Measurements from ENCODE around the gene C9orf153.

C9orf153 gene

GRCh38 chr9:86248746-86249145, 10.7 kb downstream of the C9orf153 start:
- no peak for TF ChIP-seq CTCF (IDR thresholded peaks at IDR 0.05)
- no peak for TF ChIP-seq ZFX (IDR thresholded peaks at IDR 0.05; ENCODE audit: borderline replicate concordance)
- H3K27ac ChIP-seq, result no peak overlapping the region

GRCh38 chr9:86246752-86247161, 12.7 kb downstream of the C9orf153 start:
- TF ChIP-seq ZFX (IDR thresholded peaks at IDR 0.05; ENCODE audit: borderline replicate concordance) (no peak), CTCF (IDR thresholded peaks at IDR 0.05) (no peak)

GRCh38 chr9:86242071-86242470, 17.4 kb downstream of the C9orf153 start:
- no peak overlapping the region for H3K27ac ChIP-seq
- TF ChIP-seq CTCF (IDR thresholded peaks at IDR 0.05) (no peak), ZFX (IDR thresholded peaks at IDR 0.05; ENCODE audit: borderline replicate concordance) (no peak)

More at GRCh38 chr9:86246752-86247161, 12.7 kb downstream of the C9orf153 start:
- no peak overlapping the region for H3K27ac ChIP-seq

DNA sequence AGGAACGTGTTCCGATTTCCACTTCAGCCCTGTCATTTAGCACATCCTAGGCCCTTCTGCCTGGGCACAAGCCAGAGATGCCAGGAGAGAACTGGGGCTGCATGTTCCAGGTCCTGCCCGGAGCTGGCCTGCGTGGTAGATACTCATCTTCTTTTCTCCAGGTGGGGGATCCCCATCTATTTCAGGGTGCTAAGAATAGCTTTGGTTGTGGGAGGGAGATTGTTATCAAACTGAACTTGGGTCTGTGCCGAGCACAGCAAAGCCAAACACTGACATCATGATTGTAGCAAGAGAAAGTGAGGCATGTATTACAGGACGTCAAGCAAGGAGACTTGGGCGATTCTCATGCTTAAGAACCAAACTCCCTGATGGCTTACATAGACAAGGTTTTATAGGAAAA, 18.2 kb downstream of the C9orf153 start:
- TF ChIP-seq CTCF (IDR thresholded peaks at IDR 0.05) (no peak), ZFX (IDR thresholded peaks at IDR 0.05; ENCODE audit: borderline replicate concordance) (no peak)
- no peak overlapping the region for H3K27ac ChIP-seq

DNA sequence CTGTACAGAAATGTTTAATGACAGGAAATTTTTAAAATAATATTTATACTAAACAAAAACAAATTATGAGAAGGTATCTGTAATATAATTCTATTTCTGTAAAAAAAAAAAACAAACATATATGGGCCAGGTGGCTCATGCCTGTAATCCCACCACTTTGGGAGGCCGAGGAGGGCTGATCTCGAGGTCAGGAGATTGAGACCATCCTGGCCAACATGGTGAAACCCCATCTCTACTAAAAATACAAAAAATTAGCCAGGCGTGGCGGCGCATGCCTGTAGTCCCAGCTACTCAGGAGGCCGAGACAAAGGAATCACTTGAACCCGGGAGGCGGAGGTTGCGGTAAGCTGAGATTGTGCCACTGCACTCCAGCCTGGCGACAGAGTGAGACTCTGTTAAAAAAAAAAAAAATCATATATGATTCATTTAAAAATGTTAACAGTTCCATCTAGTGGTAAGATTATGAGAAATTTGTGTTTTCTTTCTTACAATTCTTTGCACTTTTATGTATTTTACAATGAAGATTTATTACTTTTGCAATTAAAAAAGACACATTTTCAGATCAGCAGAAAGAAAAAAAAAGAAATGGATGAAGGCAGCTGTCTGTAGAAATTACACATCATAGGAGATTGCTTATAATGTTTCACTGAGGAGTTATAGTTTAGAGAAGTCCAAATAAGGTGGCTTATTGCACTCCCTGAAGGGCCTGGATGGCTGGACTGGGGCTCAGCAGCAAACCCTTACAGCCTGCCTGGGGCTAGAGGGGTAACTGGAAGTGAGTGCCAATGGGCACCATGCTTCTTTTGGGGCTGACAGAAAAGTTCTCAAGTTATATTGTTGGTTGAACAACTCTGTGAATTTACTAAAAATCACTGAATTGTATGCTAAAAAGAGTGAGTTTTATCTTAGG, 20.3 kb downstream of the C9orf153 start:
- H3K27ac ChIP-seq, result no peak overlapping the region
- no peak; the same call in 1 of the 2 replicates for TF ChIP-seq CTCF (IDR thresholded peaks at IDR 0.05)
- TF ChIP-seq ZFX (IDR thresholded peaks at IDR 0.05; ENCODE audit: borderline replicate concordance), result no peak

GRCh38 chr9:86230858-86231257, 28.6 kb downstream of the C9orf153 start:
- TF ChIP-seq ZFX (IDR thresholded peaks at IDR 0.05; ENCODE audit: borderline replicate concordance) (no peak), CTCF (IDR thresholded peaks at IDR 0.05) (no peak)
- no peak overlapping the region for H3K27ac ChIP-seq

DNA sequence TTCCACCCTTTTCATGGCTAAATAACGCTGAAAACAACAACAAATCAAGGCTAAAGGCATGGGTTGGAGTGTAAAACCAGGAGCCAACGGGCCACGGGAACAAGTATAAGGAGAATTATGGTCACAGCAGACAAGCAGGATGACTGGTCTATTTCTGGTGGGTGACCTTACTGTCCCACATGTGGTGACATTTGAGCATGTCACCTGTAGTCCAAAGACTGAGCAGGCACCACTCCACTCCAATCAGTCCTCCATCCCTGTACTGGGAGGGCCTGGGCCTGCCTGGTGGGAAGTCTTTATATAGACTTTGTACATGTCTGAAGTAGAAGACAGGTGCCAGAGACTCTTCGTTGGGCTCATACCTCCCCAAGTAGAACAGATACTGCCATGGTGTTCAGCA, 36.8 kb downstream of the C9orf153 start:
- H3K27ac ChIP-seq, result no peak overlapping the region
- TF ChIP-seq ZFX (IDR thresholded peaks at IDR 0.05; ENCODE audit: borderline replicate concordance) (no peak), CTCF (IDR thresholded peaks at IDR 0.05) (no peak)

Data from 22Rv1 (cell line).